Measurements from ENCODE around the gene GPN1.
"Not testable (repeated sequence)": the region's sequence is repeated elsewhere in the genome, so short reads cannot be mapped to it uniquely, and the experiment has no call there.

The GPN1 gene

GRCh38 chr2:27672723-27673486, 44.1 kb downstream of the GPN1 start:
- DNase-seq, result no peak

- no peak for DNase-seq
These were observed 51.7 kb downstream of the GPN1 start for GRCh38 chr2:27680571-27680970.

GRCh38 chr2:27681841-27682240, 53.0 kb downstream of the GPN1 start:
- no peak for DNase-seq

GRCh38 chr2:27682334-27682771, 53.5 kb downstream of the GPN1 start:
- DNase-seq, result not testable (repeated sequence)

GRCh38 chr2:27683390-27684071, 54.7 kb downstream of the GPN1 start:
- peak; percentile 81 for DNase-seq

GRCh38 chr2:27685006-27685405, 56.2 kb downstream of the GPN1 start:
- not testable (repeated sequence) for DNase-seq

GRCh38 chr2:27685577-27685976, 56.7 kb downstream of the GPN1 start:
- no peak for DNase-seq

GRCh38 chr2:27687232-27687631, 58.4 kb downstream of the GPN1 start:
- DNase-seq, result no peak

GRCh38 chr2:27689424-27689823, 60.6 kb downstream of the GPN1 start:
- DNase-seq, result no peak

- no peak for DNase-seq
These were observed 61.2 kb downstream of the GPN1 start for GRCh38 chr2:27690052-27690451.

- DNase-seq, result no peak
These were observed 68.8 kb downstream of the GPN1 start for GRCh38 chr2:27697660-27698059.
